Neural cell (in vitro differentiated cells): ENCODE measurements around the gene TXLNB. TPM values are rescaled to one million over a fixed set of nuclear protein-coding genes. Genes with fewer than 3 reads are reported as not detected.

Source experiments
- H2AFZ ChIP-seq: fragments of 200-600, 300-800 bp; sonication (generic), shearing (Covaris generic); 2 replicates; pipeline ENCODE4 v1.6.0; 2014; ENCODE audit warnings: low read depth, mild to moderate bottlenecking, antibody characterized with exemption, low read length, moderate library complexity
- H3F3A ChIP-seq: fragments of 200-600 bp; shearing (Covaris generic); 2 replicates; pipeline ENCODE4 v1.6.1; 2016; ENCODE audit warnings: mild to moderate bottlenecking, moderate library complexity, mixed read lengths, antibody characterized with exemption, low read length; ENCODE audit not compliant: insufficient read depth, poor library complexity, severe bottlenecking
- H3K27ac ChIP-seq: fragments of 200-600, 300-800 bp; sonication (generic), shearing (Covaris generic); 2 replicates; pipeline ENCODE4 v1.5.1; 2014; ENCODE audit warnings: mild to moderate bottlenecking, low read length, moderate library complexity
- H3K27me3 ChIP-seq: fragments of 300-800, 200-600 bp; sonication (generic), shearing (Covaris generic); 2 replicates; pipeline ENCODE4 v1.6.0; 2014; ENCODE audit warnings: mild to moderate bottlenecking, low read depth, low read length, moderate library complexity; ENCODE audit not compliant: insufficient read depth
- H3K36me3 ChIP-seq: fragments of 300-800, 200-600 bp; sonication (generic), shearing (Covaris generic); 2 replicates; pipeline ENCODE4 v1.5.1; 2014; ENCODE audit warnings: mild to moderate bottlenecking, antibody characterized with exemption, low read length, moderate library complexity; ENCODE audit not compliant: insufficient read depth
- H3K4me2 ChIP-seq: fragments of 300-800, 200-600 bp; sonication (generic), shearing (Covaris generic); 2 replicates; pipeline ENCODE4 v1.6.0; 2014; ENCODE audit warnings: mild to moderate bottlenecking, low read length
- H3K4me3 ChIP-seq: fragments of 300-800, 200-600 bp; sonication (generic), shearing (Covaris generic); 2 replicates; pipeline ENCODE4 v1.5.1; 2014; ENCODE audit warnings: mild to moderate bottlenecking, low read length, moderate library complexity
- H3K79me2 ChIP-seq: fragments of 200-600 bp; shearing (Covaris generic); replicated peaks from 2 replicates; pipeline ENCODE4 v1.6.0; 2014; ENCODE audit warnings: mild to moderate bottlenecking, low read length, moderate library complexity; ENCODE audit not compliant: insufficient read depth
- H3K9ac ChIP-seq: fragments of 300-800, 200-600 bp; sonication (generic), shearing (Covaris generic); 2 replicates; pipeline ENCODE4 v1.6.1; 2016; ENCODE audit warnings: mild to moderate bottlenecking, low read length, mixed read lengths
- H3K9me2 ChIP-seq: fragments of 200-600 bp; shearing (Covaris generic); 2 replicates; pipeline ENCODE4 v1.6.1; 2016; ENCODE audit warnings: mild to moderate bottlenecking, low read length, mixed read lengths; ENCODE audit not compliant: insufficient read depth
- H3K9me3 ChIP-seq: fragments of 200-600, 300-800 bp; sonication (generic), shearing (Covaris generic); 2 replicates; pipeline ENCODE4 v1.6.1; 2016; ENCODE audit warnings: mild to moderate bottlenecking, mixed run types, low read length, moderate library complexity, mixed read lengths
- H4K20me1 ChIP-seq: fragments of 200-600 bp; shearing (Covaris generic); 2 replicates; pipeline ENCODE4 v1.6.1; 2016; ENCODE audit warnings: mild to moderate bottlenecking, mixed run types; ENCODE audit not compliant: insufficient read depth
- CTCF ChIP-seq: fragments of 450-650 bp; IDR thresholded peaks from 2 replicates; pipeline ENCODE4 v1.5.1; 2014; ENCODE audit warnings: antibody characterized with exemption, mild to moderate bottlenecking, moderate library complexity; ENCODE audit not compliant: poor library complexity, severe bottlenecking
- EP300 ChIP-seq: fragments of 450-650 bp; conservative IDR thresholded peaks from 2 replicates; pipeline ENCODE4 v1.6.1; 2014; ENCODE audit warnings: antibody characterized with exemption, mild to moderate bottlenecking, moderate library complexity; ENCODE audit not compliant: poor library complexity, severe bottlenecking
- EZH2 ChIP-seq: fragments of 200-600, 300-800 bp; shearing (Covaris generic), sonication (generic); IDR thresholded peaks from 2 replicates; pipeline ENCODE4 v1.6.1; 2014; ENCODE audit warnings: antibody characterized with exemption, low read length, borderline replicate concordance, mild to moderate bottlenecking; ENCODE audit not compliant: insufficient read depth, poor library complexity, severe bottlenecking
- MXI1 ChIP-seq: fragments of 450-650 bp; conservative IDR thresholded peaks from 2 replicates; pipeline ENCODE4 v1.6.1; 2014; ENCODE audit warnings: antibody characterized with exemption, mild to moderate bottlenecking; ENCODE audit not compliant: poor library complexity, severe bottlenecking
- POLR2AphosphoS5 ChIP-seq: IDR thresholded peaks from 2 replicates; pipeline ENCODE4 v1.6.1; 2012
- RAD21 ChIP-seq: fragments of 450-650 bp; conservative IDR thresholded peaks from 2 replicates; pipeline ENCODE4 v1.6.1; 2014; ENCODE audit warnings: antibody characterized with exemption, mild to moderate bottlenecking, moderate library complexity
- REST ChIP-seq: IDR thresholded peaks from 2 replicates; pipeline ENCODE4 v1.6.1; 2012; ENCODE audit warnings: borderline replicate concordance
- SMC3 ChIP-seq: fragments of 450-650 bp; conservative IDR thresholded peaks from 2 replicates; pipeline ENCODE4 v1.6.1; 2014; ENCODE audit warnings: antibody characterized with exemption, mild to moderate bottlenecking, moderate library complexity; ENCODE audit not compliant: poor library complexity
- TAF1 ChIP-seq: IDR thresholded peaks from 2 replicates; pipeline ENCODE4 v1.6.1; 2012; ENCODE audit warnings: low read depth
- polyA plus RNA-seq: library from polyadenylated mRNA; depleted of rRNA; stranded (reverse); fragments of >200 nt; gene quantifications from 2 replicates; pipeline ENCODE4 v1.2.3, GENCODE V29; 2014

The TXLNB gene
- polyA plus RNA-seq, 1 donor from 2014 or later: not detected

GRCh38 chr6:139313784-139314545, 22.2 kb upstream of the TXLNB start (continued):
- TF ChIP-seq EZH2: no peak

GRCh38 chr6:139313229-139313628, 21.4 kb upstream of the TXLNB start:
- TF ChIP-seq MXI1 (no peak), EP300 (no peak), SMC3 (no peak), CTCF (no peak), REST (no peak), TAF1 (no peak), EZH2 (no peak), RAD21 (no peak), POLR2AphosphoS5 (no peak)
- Histone ChIP-seq H3K4me3 (no peak overlapping the region), H3K9ac (no peak overlapping the region), H3K36me3 (no peaks in the 10 kb centered on the region), H3K79me2 (no peaks in the 10 kb centered on the region), H3K4me2 (no peak overlapping the region), H3F3A (no peaks in the 10 kb centered on the region), H3K9me3 (no peaks in the 10 kb centered on the region), H3K9me2 (no peaks in the 10 kb centered on the region), H2AFZ (no peak overlapping the region), H3K27ac (no peak overlapping the region), H4K20me1 (no peaks in the 10 kb centered on the region), H3K27me3 (no peaks in the 10 kb centered on the region)

GRCh38 chr6:139311831-139312230, 20.0 kb upstream of the TXLNB start:
- H3K4me2 ChIP-seq: no peak overlapping the region
- no peak overlapping the region for H3K27ac ChIP-seq
- TF ChIP-seq EP300: no peak
- TF ChIP-seq RAD21: no peak
- TF ChIP-seq MXI1: no peak
- TF ChIP-seq REST: no peak
- TF ChIP-seq SMC3: no peak
- TF ChIP-seq POLR2AphosphoS5: no peak
- no peak for TF ChIP-seq CTCF
- TF ChIP-seq EZH2: no peak
- TF ChIP-seq TAF1: no peak
- H3F3A ChIP-seq: no peaks in the 10 kb centered on the region
- H3K79me2 ChIP-seq: no peaks in the 10 kb centered on the region
- H2AFZ ChIP-seq: no peak overlapping the region
- H3K27me3 ChIP-seq: no peaks in the 10 kb centered on the region
- no peaks in the 10 kb centered on the region for H4K20me1 ChIP-seq
- H3K4me3 ChIP-seq: no peak overlapping the region
- H3K9me2 ChIP-seq: no peaks in the 10 kb centered on the region
- H3K9ac ChIP-seq: no peak overlapping the region
- H3K9me3 ChIP-seq: no peaks in the 10 kb centered on the region
- H3K36me3 ChIP-seq: no peaks in the 10 kb centered on the region
